Lower leg skin (tissue), 4 donors: ENCODE data around the gene RUNX2. TPM values are rescaled to one million over a fixed set of nuclear protein-coding genes. Genes with fewer than 3 reads are reported as not detected.

ENCODE experiments used
- DNase-seq, 2 donors: peaks; one replicate each; pipeline ENCODE4 v3.0.0-alpha.2; 2019; ENCODE audit warnings: low spot score in 2 of 2
- H3K4me3 ChIP-seq: fragments of 200-600 bp; sonication (generic); 2 replicates; pipeline ENCODE4 v1.5.1; 2017; ENCODE audit warnings: mild to moderate bottlenecking, low read depth; ENCODE audit not compliant: poor library complexity, severe bottlenecking
- CTCF ChIP-seq, 3 donors: fragments of 450-650 bp; IDR thresholded peaks; one replicate each; pipeline ENCODE4 v1.5.1; 2016; ENCODE audit warnings: antibody characterized with exemption in 3 of 3, mild to moderate bottlenecking in 3 of 3, moderate library complexity in 2 of 3
- POLR2A ChIP-seq, 2 donors: fragments of 450-650 bp; IDR thresholded peaks; one replicate each; pipeline ENCODE4 v1.6.1; 2016 to 2017; ENCODE audit warnings: antibody characterized with exemption in 2 of 2, mild to moderate bottlenecking in 1 of 2, moderate library complexity in 1 of 2
- WGBS, 2 donors: methylation state at CpG; one replicate each; pipeline ENCODE4 v1.1.5; 2018; 5-methylcytosine and 5-hydroxymethylcytosine counted together
- intact Hi-C: fragments of 100-400 bp; cut with DNase I; formaldehyde crosslinking; loops from one replicate; pipeline ENCODE4 v1.15.0; 2023; ENCODE audit warnings: low total_unique reads
- total RNA-seq, 4 donors: library from RNA; depleted of rRNA; stranded (reverse); fragments of >200 nt; gene quantifications; one replicate each; pipeline ENCODE4 v1.1.0, GENCODE V29; 2016

Gene RUNX2
- total RNA-seq, 4 donors from 2014 or later = 1.8 to 4.8 (median 3.1) TPM

DNA sequence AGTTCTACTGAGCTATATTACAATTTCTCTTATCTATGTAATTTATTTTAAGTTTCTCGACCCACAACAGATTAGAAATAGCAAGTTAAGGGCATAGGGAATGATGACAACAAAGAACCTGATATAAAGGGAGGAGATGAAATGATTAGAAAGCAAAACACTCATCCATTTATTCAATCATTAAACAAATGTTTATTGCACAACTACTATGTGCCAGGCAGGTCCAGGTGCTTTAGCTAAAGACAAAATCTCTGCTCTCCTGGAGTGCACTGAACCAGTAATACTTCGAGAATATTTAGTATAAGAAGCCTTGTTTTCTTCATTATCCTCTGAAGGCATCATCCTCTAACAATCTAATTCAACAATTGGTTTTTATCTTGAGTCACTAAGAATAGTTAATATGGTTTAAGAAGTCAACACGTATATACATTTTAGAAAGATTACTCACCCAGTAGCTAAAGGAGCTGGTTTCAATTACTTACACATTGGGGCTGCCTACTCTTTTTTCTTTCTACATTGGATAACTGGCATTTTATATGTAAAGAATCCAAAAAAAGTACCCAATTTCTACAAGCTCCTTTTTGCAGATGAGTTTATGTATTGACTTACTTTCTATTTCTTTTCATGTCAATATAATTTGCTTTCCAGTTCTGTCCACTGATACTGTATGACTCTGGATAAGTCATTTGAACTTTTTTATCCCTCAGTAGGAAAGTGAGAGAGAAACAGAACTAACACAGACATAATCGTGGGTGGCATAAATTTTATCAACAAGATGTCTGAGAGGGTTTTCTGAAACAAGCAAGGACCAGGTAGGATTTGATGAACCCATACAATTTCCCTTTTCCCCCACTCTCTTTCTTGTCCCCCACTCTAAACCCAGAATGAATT lies 375.0 kb downstream of the RUNX2 start:
- intact Hi-C loops = no loop called here
- H3K4me3 ChIP-seq = no peak overlapping the region
- TF ChIP-seq CTCF (IDR thresholded peaks at IDR 0.05) = no peak
- no peak for TF ChIP-seq POLR2A (IDR thresholded peaks at IDR 0.05)
- WGBS, 2 donors = 74 to 77% methylated on average over 4 of the region's 4 CpGs
- DNase-seq = no peak

GRCh38 chr6:45704056-45704800 lies 376.1 kb downstream of the RUNX2 start:
- no peak for DNase-seq
- 95 to 96% methylated on average over 3 of the region's 3 CpGs for WGBS, 2 donors
- intact Hi-C loops = no loop called here
- TF ChIP-seq CTCF (IDR thresholded peaks at IDR 0.05) = no peak
- no peak for TF ChIP-seq POLR2A (IDR thresholded peaks at IDR 0.05)
- no peak overlapping the region for H3K4me3 ChIP-seq

DNA sequence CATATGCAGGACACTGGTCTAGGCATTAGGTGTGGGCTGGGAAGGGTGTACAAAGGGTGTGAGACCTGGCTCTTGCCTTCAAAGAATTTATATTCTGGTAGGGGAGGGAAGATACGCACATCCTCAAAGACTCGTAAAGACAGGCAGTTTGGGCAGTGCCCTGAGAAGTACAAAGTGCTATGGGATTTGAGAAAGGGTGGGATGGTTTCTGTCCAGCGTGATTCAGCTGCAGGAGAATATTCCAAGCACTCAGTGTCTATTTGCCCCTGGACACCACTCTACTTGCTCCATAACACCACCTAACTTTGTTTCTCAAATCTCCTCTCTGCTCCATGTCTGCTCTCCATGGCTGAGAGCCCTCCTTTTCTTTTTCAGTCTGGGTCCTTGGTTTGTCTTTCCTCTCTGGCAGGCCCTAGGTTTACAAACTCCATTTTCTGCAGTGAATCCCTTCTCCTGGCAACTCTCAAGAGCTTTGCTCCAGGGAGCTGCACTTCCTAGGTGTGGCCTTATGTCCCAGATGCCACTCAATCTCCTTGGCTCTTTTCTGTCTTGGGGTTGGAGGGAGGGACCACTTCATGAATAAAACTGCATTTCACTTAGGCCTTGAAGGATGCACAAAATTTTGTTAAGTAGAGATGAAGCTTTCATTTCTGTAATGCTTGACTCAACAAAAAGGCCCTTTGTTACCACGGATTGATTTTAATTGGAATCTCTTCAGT lies 377.2 kb downstream of the RUNX2 start:
- intact Hi-C loops = no loop called here
- 85 to 90% methylated on average over 4 of the region's 4 CpGs for WGBS, 2 donors
- TF ChIP-seq POLR2A (IDR thresholded peaks at IDR 0.05) (no peak), CTCF (IDR thresholded peaks at IDR 0.05) (no peak)

GRCh38 chr6:45706319-45706718 lies 378.2 kb downstream of the RUNX2 start:
- intact Hi-C loops = no loop called here
- H3K4me3 ChIP-seq = no peak overlapping the region
- 38 to 40% methylated on average over 2 of the region's 2 CpGs for WGBS, 2 donors
- no peak for DNase-seq
- no peak for TF ChIP-seq CTCF (IDR thresholded peaks at IDR 0.05)

More for the DNA sequence above, 377.2 kb downstream of the RUNX2 start:
- no peak overlapping the region for H3K4me3 ChIP-seq
- DNase-seq = no peak

DNA sequence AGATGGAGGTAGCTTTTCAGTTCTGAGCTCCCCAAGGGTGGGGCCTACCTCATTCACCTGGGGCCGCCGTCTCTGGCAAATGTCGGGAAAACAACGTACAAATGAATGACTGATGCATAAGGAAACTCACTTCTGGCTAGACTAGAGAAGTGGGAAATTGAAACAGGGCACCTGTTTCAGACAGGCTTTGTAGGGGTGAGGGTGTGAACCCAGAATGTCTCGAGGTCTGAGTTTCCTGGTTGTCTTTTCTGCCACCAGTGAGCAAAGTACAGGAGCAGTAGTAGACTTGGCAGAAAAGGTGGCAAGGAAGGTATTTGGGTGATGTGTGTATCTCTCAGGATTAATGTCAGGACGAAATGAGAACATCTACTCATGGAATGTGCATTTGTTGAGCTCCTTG lies 379.0 kb downstream of the RUNX2 start:
- intact Hi-C loops = no loop called here
- 78 to 91% methylated on average over 6 of the region's 6 CpGs for WGBS, 2 donors
- TF ChIP-seq CTCF (IDR thresholded peaks at IDR 0.05) (no peak), POLR2A (IDR thresholded peaks at IDR 0.05) (no peak)
- DNase-seq = no peak
- no peak overlapping the region for H3K4me3 ChIP-seq
